Nephron (organoid): ENCODE data around the gene GNAS.

Source experiments
- H3K27ac Mint-ChIP-seq, 3 experiments: 2 replicates each; pipeline ENCODE4 v1.8.0; 2020; ENCODE audit warnings: mixed read lengths in 3 of 3, mild to moderate bottlenecking in 2 of 3, moderate library complexity in 1 of 3
- H3K27me3 Mint-ChIP-seq: 2 replicates; pipeline ENCODE4 v1.8.0; 2021; ENCODE audit warnings: low read depth, mild to moderate bottlenecking, moderate library complexity, mixed read lengths
- H3K36me3 Mint-ChIP-seq: 2 replicates; pipeline ENCODE4 v1.8.0; 2020; ENCODE audit warnings: low read depth, mixed read lengths
- H3K4me1 Mint-ChIP-seq: 2 replicates; pipeline ENCODE4 v1.8.0; 2020; ENCODE audit warnings: mixed read lengths
- H3K4me3 Mint-ChIP-seq, 3 experiments: 2 replicates each; pipeline ENCODE4 v1.8.0; 2020; ENCODE audit warnings: mild to moderate bottlenecking in 3 of 3, mixed read lengths in 3 of 3, moderate library complexity in 2 of 3
- H3K9me3 Mint-ChIP-seq: 2 replicates; pipeline ENCODE4 v1.8.0; 2020; ENCODE audit warnings: mixed read lengths
- TF ChIP-seq, protein P1 (sequence below), 3 experiments: fragments of 200-600 bp; sonication (generic); IDR thresholded peaks; one replicate each; pipeline ENCODE4 v1.5.0; 2021; ENCODE audit warnings: antibody characterized with exemption in 3 of 3; ENCODE audit not compliant: unreplicated experiment in 3 of 3

GNAS gene

GRCh38 chr20:58832457-58832856 is 20.1 kb upstream of the GNAS start:
- H3K9me3 Mint-ChIP-seq: no peaks in the 10 kb centered on the region

DNA sequence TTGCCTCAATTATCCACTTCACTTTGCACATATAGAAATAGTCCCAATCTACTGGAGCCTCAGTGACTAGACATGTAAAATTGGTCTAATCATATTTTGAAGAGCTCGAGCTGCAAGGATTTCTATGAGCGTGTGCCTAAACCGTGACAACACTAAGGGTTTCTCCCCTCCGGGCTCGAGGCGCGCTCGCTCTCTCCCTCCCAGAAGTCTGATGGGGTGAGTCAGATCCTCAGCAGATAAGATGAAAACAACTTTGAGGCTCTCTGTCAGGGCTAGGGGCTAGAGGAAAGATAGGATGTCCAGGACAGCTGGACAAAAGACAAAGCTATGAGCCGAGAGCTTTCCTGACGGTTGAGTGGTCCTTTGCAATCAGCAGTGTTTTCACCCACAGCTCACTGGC is 18.6 kb upstream of the GNAS start:
- H3K27ac Mint-ChIP-seq: no peak overlapping the region
- peaks cover 31% of the 10 kb centered on the region for H3K36me3 Mint-ChIP-seq
- peaks cover 53% of the 10 kb centered on the region for H3K4me1 Mint-ChIP-seq
- TF ChIP-seq, protein P1, sequence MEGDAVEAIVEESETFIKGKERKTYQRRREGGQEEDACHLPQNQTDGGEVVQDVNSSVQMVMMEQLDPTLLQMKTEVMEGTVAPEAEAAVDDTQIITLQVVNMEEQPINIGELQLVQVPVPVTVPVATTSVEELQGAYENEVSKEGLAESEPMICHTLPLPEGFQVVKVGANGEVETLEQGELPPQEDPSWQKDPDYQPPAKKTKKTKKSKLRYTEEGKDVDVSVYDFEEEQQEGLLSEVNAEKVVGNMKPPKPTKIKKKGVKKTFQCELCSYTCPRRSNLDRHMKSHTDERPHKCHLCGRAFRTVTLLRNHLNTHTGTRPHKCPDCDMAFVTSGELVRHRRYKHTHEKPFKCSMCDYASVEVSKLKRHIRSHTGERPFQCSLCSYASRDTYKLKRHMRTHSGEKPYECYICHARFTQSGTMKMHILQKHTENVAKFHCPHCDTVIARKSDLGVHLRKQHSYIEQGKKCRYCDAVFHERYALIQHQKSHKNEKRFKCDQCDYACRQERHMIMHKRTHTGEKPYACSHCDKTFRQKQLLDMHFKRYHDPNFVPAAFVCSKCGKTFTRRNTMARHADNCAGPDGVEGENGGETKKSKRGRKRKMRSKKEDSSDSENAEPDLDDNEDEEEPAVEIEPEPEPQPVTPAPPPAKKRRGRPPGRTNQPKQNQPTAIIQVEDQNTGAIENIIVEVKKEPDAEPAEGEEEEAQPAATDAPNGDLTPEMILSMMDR (IDR thresholded peaks at IDR 0.05; ENCODE audit: unreplicated experiment in 3 of 3): no peak
- H3K27me3 Mint-ChIP-seq: peaks cover 31% of the 10 kb centered on the region
- no peaks in the 10 kb centered on the region for H3K9me3 Mint-ChIP-seq
- no peak overlapping the region for H3K4me3 Mint-ChIP-seq

More at GRCh38 chr20:58832457-58832856, 20.1 kb upstream of the GNAS start:
- TF ChIP-seq, protein P1 (IDR thresholded peaks at IDR 0.05; ENCODE audit: unreplicated experiment in 3 of 3): no peak
- H3K36me3 Mint-ChIP-seq: peaks cover 28% of the 10 kb centered on the region
- no peak overlapping the region for H3K27ac Mint-ChIP-seq
- H3K4me1 Mint-ChIP-seq: peaks cover 65% of the 10 kb centered on the region
- H3K27me3 Mint-ChIP-seq: peaks cover 20% of the 10 kb centered on the region
- no peak overlapping the region for H3K4me3 Mint-ChIP-seq

- no peak overlapping the region for H3K27ac Mint-ChIP-seq
- no peaks in the 10 kb centered on the region for H3K9me3 Mint-ChIP-seq
- H3K4me3 Mint-ChIP-seq: no peak overlapping the region
- H3K4me1 Mint-ChIP-seq: peaks cover 42% of the 10 kb centered on the region
- TF ChIP-seq, protein P1 (IDR thresholded peaks at IDR 0.05; ENCODE audit: unreplicated experiment in 3 of 3): no peak
- peaks cover 42% of the 10 kb centered on the region for H3K27me3 Mint-ChIP-seq
- peaks cover 30% of the 10 kb centered on the region for H3K36me3 Mint-ChIP-seq
Observed at GRCh38 chr20:58835231-58835630, 17.3 kb upstream of the GNAS start.

DNA sequence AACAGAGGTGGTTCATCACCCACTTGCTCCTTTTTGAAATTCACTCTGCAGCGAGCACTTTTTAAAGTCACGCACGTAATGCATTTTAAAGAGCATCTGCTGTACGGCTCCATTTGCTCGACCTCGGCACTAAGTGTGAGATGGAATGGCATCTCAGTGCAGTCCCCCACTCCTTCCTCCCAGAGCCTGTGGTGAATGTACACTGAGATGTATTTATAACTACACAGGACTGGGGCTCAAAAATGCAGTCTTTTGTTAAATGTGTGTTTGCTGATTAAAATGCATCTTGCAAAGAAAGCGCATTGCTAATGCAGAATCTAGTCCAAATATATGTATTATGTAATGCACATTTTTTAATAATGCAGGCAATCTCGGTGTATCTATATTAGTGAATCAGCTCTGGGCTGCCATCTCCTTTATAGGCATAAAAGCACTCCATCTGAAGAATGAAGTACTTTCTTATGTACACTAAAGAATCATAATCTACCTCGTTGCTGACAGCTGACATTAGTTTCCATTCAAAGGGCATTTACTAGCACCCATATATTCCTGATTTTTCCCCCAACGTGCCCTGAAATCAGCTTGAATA is 15.8 kb upstream of the GNAS start:
- Mint-ChIP-seq H3K36me3 (peaks cover 37% of the 10 kb centered on the region), H3K27me3 (peaks cover 57% of the 10 kb centered on the region), H3K4me1 (peaks cover 40% of the 10 kb centered on the region), H3K9me3 (no peaks in the 10 kb centered on the region), H3K4me3 (peak overlapping the region in 1 of 3 experiments; percentile 63), H3K27ac (peak overlapping the region in 1 of 3 experiments; percentile 14)
- TF ChIP-seq, protein P1 (IDR thresholded peaks at IDR 0.05; ENCODE audit: unreplicated experiment in 3 of 3): no peak

GRCh38 chr20:58837717-58838116 is 14.8 kb upstream of the GNAS start:
- Mint-ChIP-seq H3K27me3 (peaks cover 67% of the 10 kb centered on the region), H3K27ac (no peak overlapping the region)

More at GRCh38 chr20:58837717-58838116, 14.8 kb upstream of the GNAS start:
- H3K4me3 Mint-ChIP-seq: no peak overlapping the region
- TF ChIP-seq, protein P1 (IDR thresholded peaks at IDR 0.05; ENCODE audit: unreplicated experiment in 3 of 3): no peak
- H3K36me3 Mint-ChIP-seq: peaks cover 39% of the 10 kb centered on the region
- no peaks in the 10 kb centered on the region for H3K9me3 Mint-ChIP-seq
- peaks cover 40% of the 10 kb centered on the region for H3K4me1 Mint-ChIP-seq
